ENCODE data around the gene GNL2.
"Not testable (repeated sequence)": the region's sequence is repeated elsewhere in the genome, so short reads cannot be mapped to it uniquely, and the experiment has no call there.

GNL2 gene

GRCh38 chr1:37559080-37559479, 36.7 kb downstream of the GNL2 start:
- DNase-seq = no peak

GRCh38 chr1:37558411-37558810, 37.3 kb downstream of the GNL2 start:
- DNase-seq = no peak

DNA sequence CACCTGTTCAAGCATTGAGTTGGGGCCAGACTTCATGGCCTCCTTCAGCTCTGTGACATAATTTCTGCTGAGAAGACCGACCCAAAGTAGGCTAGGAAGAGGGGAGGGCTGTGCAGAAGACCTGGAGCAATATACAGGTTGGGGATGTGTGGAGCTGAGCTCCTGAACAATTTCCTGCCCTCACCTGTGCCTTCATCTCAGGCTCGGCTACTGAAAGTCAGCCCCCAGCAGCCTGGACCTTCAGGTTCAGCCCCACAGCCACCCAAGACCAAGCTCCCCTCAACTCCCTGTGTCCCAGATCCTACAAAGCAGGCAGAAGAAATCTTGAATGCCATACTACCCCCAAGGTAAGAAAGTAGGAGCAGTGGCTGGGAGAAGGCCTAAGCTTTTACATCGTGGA, 38.3 kb downstream of the GNL2 start:
- DNase-seq = no peak

DNA sequence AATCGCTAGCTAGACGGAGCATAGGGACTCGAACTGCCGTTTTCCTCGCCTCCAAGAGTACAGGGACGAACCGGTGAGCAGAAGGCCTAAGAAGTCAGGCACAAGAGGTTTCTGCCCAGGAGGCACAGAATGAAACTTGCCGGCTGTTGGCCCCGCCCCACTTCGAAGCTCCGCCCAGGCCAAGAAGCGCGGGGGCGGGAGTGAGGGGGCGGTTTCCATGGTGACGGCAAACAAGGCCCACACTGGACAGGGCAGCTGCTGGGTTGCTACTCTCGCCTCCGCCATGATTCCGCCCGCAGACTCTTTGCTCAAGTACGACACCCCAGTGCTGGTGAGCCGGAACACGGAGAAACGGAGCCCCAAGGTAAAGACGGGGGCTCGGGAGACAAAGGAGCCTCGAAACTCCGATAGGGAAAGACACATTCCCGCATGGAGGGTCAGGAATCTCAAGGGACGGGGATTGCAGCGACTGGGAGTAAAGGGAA, 39.0 kb downstream of the GNL2 start, which contains the start of gene DNALI1:
TSS of gene DNALI1 (plus strand) at position 229 of the 485 bp plus-strand sequence. CDS start at position 284, 55 bp downstream.
- peak; percentile 31 for DNase-seq

DNA sequence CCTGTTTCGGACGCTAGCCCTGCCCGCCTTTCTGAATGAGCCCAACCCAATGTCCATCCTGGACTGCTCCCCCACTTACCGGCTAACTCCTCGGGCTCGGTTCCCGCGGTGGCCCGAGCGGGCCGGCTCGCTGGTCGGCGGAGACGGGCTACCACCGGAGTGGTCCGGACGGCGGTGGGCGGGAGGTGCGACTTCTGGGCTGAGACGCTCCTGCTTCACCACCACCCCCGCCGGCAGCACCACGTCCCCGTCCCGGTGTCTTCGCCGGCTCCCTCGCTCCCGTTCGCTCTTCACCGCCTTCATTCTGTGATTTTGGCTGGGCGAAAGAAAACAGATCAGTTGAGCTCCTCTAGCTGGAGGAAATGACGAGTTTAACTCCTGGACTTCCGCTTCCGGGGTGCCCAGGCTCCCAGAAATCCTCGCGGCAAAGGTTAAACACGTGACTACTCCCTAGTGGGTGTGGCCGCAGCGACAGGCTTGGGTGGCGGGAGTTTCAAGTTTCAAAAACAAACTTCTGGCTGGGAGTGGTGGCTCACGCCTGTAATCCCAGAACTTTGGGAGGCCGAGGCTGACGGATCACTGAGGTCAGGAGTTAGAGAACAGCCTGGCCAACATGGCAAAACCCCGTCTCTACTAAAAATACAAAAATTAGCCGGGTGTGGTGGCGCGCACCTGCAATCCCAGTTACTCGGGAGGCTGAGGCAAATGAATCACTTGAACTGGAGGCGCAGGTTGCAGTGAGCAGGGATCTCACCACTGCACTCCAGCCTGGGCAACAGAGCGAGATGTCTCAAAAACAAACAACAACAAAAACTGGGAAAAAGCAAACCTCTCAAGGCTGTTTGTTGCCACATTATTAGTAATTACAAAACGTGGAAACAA, 41.6 kb downstream of the GNL2 start, which contains the start of gene SNIP1:
TSS of gene SNIP1 (minus strand) at position 367 of the 882 bp plus-strand sequence. CDS start at position 303, 64 bp downstream.
- peak; percentile 96 for DNase-seq

- no peak for DNase-seq
These were observed 42.2 kb downstream of the GNL2 start for GRCh38 chr1:37553598-37553926.

DNA sequence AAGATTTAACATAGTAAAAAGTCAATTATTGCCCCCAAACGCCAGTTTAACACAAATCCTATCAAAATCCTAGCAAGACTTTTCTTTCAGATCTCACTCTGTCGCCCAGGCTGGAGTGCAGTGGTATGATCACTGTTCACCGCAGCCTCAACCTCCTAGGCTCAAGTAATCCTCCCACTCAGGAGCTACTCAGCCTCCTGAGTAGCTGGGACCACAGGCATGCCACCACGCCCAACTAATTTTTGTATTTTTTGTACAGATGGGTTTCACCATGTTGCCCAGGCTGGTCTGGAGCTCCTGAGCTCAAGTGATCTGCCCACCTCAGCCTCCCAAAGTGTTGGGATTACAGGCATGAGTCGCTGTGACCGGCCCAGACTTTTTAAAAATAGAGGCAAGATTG, 46.4 kb downstream of the GNL2 start:
- DNase-seq = no peak

- DNase-seq = no peak
These were observed 50.7 kb downstream of the GNL2 start for GRCh38 chr1:37545019-37545418.

DNA sequence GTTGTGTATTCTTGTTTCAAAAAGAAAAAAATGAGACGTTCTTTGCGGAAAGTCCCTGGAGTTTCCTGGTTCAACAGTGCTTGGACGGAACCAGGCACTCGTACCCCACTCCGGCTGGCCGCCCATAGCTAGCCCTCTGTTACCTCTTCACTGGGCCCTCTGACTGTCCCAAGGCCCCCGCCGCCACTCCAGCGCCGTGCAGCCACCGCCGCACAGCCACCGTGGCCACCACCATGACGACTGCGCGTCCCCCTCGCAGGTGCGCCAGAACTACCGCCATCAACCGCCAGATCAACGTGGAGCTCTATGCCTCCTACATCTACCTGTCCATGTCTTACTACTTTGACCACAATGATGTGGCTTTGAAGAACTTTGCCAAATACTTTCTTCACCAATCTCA, 51.2 kb downstream of the GNL2 start:
- no peak for DNase-seq

DNA sequence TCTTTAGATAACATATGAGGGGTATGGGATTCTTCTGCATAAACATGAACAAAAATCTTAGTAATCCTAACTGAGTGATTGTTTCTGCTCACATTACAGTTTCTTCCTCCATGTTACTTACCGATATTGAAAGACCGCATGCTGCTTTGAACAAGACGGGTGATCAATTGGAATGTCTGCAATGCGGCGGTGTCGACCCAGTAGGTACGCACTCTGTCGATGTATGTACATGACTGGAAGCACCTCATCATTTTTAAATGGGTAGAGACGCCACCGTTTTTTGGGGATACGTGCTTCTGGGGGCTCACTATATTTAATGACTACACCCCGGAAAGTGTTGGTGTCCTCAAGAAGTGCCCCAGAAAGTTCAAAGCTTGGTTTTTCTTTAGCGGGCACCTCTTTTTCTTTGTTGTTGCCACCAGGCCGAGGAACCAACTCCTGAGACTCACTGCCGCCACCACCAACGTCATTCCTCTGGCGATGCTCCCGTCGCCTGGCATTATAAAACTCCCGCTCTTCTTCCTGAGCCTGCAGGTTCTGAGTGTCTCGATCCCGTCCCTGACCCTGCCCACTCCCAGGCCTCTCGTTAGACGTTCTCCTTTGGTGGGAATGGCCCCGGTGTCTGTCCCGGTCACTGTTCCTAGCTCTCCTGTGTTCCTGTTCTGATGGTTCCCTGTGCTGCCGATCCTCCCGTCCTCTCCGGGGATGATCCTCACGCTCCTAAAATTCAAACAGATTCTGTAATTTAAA, 55.5 kb downstream of the GNL2 start:
- DNase-seq = no peak

DNA sequence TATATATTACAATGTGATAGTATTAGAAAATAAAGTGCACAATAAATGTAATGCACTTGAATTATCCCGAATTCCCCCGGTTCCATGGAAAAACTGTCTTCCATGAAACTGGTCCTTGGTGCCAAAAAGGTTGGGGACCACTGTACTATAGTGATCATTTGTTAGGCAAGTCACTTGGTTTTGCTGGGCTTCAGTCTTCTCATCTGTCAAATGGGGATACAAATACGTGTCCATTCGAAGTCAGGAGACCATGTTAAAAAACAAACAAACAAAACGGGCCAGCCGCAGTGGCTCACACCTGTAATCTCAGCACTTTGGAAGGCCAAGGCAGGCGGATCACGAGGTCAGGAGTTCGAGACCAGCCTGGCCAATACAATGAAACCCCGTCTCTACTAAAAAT, 56.6 kb downstream of the GNL2 start:
- DNase-seq = not testable (repeated sequence)

- no peak for DNase-seq
These were observed 58.4 kb downstream of the GNL2 start for GRCh38 chr1:37537378-37537777.

- DNase-seq = no peak
These were observed 62.2 kb downstream of the GNL2 start for GRCh38 chr1:37533317-37534093.

DNA sequence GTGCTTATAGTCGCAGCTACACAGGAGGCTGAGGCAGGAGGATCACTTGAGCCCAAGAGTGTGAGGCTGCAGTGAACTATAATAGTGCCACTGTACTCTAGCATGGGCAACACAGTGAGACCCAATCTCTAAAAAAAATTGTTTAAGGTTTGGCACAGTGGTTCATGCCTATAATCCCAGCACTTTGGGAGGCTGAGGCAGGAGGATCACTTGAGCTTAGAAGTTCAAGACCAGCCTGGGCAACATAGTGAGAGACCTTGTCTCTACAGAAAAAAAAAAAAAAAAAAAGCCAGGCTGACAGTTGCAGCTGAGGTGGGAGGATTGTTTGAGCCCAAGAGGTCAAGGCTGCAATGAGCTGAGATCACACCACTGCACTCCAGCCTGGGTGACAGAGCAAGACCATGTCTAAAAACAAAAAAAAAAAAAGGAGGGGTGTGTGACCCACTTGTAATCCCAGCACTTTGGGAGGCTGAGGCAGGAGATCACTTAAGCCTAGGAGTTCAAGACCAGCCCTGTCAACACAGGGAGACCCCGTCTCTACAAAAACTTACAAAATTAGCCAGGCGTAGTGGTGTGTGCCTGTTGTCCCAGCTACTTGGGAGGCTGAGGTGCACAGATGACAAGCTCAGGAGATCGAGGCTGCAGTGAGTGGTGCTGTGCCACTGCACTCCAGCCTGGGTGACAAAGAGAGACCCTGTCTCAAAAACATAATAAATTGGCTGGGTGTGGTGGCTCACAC, 63.1 kb downstream of the GNL2 start:
- not testable (repeated sequence) for DNase-seq

GRCh38 chr1:37529888-37530287, 65.8 kb downstream of the GNL2 start:
- DNase-seq = not testable (repeated sequence)

- DNase-seq = no peak
These were observed 76.1 kb downstream of the GNL2 start for GRCh38 chr1:37519613-37520012.

- DNase-seq = not testable (repeated sequence)
These were observed 76.8 kb downstream of the GNL2 start for GRCh38 chr1:37518929-37519328.

GRCh38 chr1:37518241-37518640, 77.5 kb downstream of the GNL2 start:
- DNase-seq = not testable (repeated sequence)

- no peak for DNase-seq
These were observed 78.2 kb downstream of the GNL2 start for GRCh38 chr1:37517569-37517968.

Measured in NCI-H526 treated with DMSO at 0.1 percent for 48 hours (cell line).